T-helper 2 cell treated with Interferon-gamma antibody and Interleukin-4, amounts not matched to agents 5 μg/mL and 100 μg/mL, for 36 hours (primary cell): Measurements from ENCODE around the gene GHR.

Source experiments
- DNase-seq: peaks from one replicate; pipeline ENCODE4 v3.0.0; 2021; ENCODE audit warnings: low spot score
- H3K27ac Mint-ChIP-seq: one replicate; pipeline ENCODE4 v1.8.0; 2021; ENCODE audit warnings: mild to moderate bottlenecking, mixed read lengths
- H3K27me3 Mint-ChIP-seq: one replicate; pipeline ENCODE4 v1.8.0; 2021; ENCODE audit warnings: low read depth, mixed read lengths
- H3K36me3 Mint-ChIP-seq: one replicate; pipeline ENCODE4 v1.8.0; 2021; ENCODE audit warnings: low read depth, mixed read lengths
- H3K4me1 Mint-ChIP-seq: one replicate; pipeline ENCODE4 v1.8.0; 2021; ENCODE audit warnings: low read depth, mixed read lengths
- H3K4me3 Mint-ChIP-seq: one replicate; pipeline ENCODE4 v1.8.0; 2022; ENCODE audit warnings: mild to moderate bottlenecking, moderate library complexity, mixed read lengths
- H3K9me3 Mint-ChIP-seq: one replicate; pipeline ENCODE4 v1.8.0; 2021; ENCODE audit warnings: mixed read lengths

Gene GHR

GRCh38 chr5:42598311-42598710 is 175.1 kb downstream of the GHR start:
- H3K9me3 Mint-ChIP-seq: no peaks in the 10 kb centered on the region
- no peak for DNase-seq
- no peaks in the 10 kb centered on the region for H3K4me1 Mint-ChIP-seq
- no peak overlapping the region for H3K27ac Mint-ChIP-seq
- no peaks in the 10 kb centered on the region for H3K36me3 Mint-ChIP-seq
- H3K27me3 Mint-ChIP-seq: peaks cover 4% of the 10 kb centered on the region
- no peak overlapping the region for H3K4me3 Mint-ChIP-seq

GRCh38 chr5:42599106-42599505 is 175.9 kb downstream of the GHR start:
- no peak for DNase-seq
- Mint-ChIP-seq H3K27me3 (peaks cover 4% of the 10 kb centered on the region), H3K4me3 (no peak overlapping the region), H3K27ac (no peak overlapping the region), H3K4me1 (no peaks in the 10 kb centered on the region), H3K9me3 (no peaks in the 10 kb centered on the region), H3K36me3 (no peaks in the 10 kb centered on the region)

DNA sequence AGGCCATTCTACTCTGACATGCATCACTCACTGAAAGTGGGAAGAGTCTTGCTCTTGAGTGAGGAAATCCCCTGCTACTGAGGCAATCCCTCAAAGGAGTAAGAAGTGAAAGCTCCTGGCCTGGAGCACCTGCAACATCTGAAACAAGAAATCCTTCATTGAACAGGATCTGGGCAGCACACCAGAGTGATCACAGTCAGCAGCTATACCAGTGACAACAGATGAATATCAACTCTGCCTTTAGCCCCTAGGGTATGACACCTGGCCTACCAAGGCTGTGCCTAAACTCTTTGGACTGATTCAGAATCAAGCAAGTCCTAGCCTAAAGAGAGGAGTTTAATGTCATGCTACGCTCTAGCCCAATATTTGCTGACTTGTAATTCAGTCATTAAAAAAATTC is 177.2 kb downstream of the GHR start:
- H3K9me3 Mint-ChIP-seq: no peaks in the 10 kb centered on the region
- no peaks in the 10 kb centered on the region for H3K4me1 Mint-ChIP-seq
- no peak for DNase-seq
- no peak overlapping the region for H3K27ac Mint-ChIP-seq
- no peak overlapping the region for H3K4me3 Mint-ChIP-seq
- H3K27me3 Mint-ChIP-seq: peaks cover 4% of the 10 kb centered on the region
- H3K36me3 Mint-ChIP-seq: no peaks in the 10 kb centered on the region

DNA sequence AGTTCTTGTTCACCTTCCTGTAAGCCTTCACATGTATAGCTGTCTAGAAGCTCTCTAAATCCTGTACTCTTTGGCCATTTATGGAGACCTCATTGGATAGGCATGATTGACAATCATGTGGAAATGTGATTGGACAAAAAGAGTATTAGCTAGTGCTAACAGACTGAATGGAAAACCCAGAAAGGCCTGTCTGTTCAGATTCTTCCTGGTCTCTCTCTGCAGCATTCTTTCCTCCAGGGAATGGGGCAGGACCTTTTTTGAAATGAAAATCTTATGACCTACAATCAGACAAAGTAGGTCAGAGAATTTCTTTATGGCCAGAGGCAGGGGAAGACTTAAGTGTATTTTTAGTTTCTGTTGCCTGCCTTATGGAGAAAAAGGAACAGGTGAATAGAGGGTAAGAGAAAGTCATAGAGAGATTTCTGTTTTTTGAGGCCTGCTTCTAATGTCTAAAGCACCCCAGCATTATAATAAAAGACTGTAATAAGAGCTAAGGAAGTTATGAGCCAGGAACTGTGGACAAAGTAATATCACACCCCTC is 181.0 kb downstream of the GHR start:
- Mint-ChIP-seq H3K27me3 (peaks cover 10% of the 10 kb centered on the region), H3K27ac (no peak overlapping the region), H3K4me3 (no peak overlapping the region), H3K4me1 (no peaks in the 10 kb centered on the region), H3K9me3 (no peaks in the 10 kb centered on the region), H3K36me3 (no peaks in the 10 kb centered on the region)
- no peak for DNase-seq

- Mint-ChIP-seq H3K27ac (no peak overlapping the region), H3K27me3 (peaks cover 10% of the 10 kb centered on the region), H3K4me3 (no peak overlapping the region), H3K4me1 (no peaks in the 10 kb centered on the region), H3K9me3 (no peaks in the 10 kb centered on the region), H3K36me3 (no peaks in the 10 kb centered on the region)
- no peak for DNase-seq
Measured at GRCh38 chr5:42605490-42605889, 182.3 kb downstream of the GHR start.

DNA sequence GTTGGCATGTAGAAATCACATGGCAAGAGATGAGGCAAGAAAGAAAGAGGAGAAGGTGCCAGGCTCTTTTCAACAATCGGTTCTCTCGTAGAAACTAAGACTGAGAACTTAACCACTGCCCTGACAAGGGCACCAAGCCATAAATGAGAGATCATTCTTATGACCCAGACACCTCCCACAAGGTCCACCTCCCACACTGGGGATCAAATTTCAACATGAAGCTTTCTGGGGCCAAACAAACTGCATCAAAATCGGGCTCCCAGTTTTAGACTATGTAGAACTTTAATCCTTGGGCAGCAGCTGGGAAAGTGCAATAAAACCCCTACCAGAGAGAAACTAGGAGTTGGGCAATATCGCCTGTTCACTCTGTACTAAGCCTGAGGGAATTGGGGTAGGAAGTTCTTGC is 183.2 kb downstream of the GHR start:
- H3K4me1 Mint-ChIP-seq: no peaks in the 10 kb centered on the region
- H3K27ac Mint-ChIP-seq: no peak overlapping the region
- no peaks in the 10 kb centered on the region for H3K36me3 Mint-ChIP-seq
- H3K4me3 Mint-ChIP-seq: no peak overlapping the region
- no peaks in the 10 kb centered on the region for H3K9me3 Mint-ChIP-seq
- peaks cover 10% of the 10 kb centered on the region for H3K27me3 Mint-ChIP-seq
- no peak for DNase-seq

GRCh38 chr5:42611437-42611836 is 188.2 kb downstream of the GHR start:
- Mint-ChIP-seq H3K4me3 (no peak overlapping the region), H3K4me1 (no peaks in the 10 kb centered on the region), H3K27me3 (peaks cover 11% of the 10 kb centered on the region), H3K27ac (no peak overlapping the region), H3K9me3 (no peaks in the 10 kb centered on the region), H3K36me3 (no peaks in the 10 kb centered on the region)
- no peak for DNase-seq

GRCh38 chr5:42612750-42613366 is 189.6 kb downstream of the GHR start:
- no peak for DNase-seq

DNA sequence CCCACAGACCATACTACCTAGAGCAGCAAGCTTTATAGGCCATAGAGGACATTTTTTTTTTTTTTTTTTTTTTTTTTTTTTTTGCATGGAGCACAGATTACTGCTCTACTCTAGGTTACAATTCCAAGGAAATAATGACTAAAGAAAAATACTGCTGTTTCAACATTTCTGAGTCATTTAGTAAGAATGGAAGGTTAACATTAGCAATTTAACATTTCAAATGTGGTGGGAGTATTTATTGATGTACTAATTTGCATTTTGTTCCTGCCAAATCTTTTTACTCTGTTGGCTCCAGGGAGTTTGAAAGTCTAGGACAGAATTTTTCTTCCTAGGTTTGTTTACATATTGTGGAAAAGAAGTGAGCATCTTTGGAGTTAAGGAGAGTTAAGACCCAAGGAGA is 191.3 kb downstream of the GHR start:
- Mint-ChIP-seq H3K27ac (no peak overlapping the region), H3K9me3 (no peaks in the 10 kb centered on the region), H3K36me3 (no peaks in the 10 kb centered on the region), H3K4me1 (no peaks in the 10 kb centered on the region), H3K4me3 (no peak overlapping the region), H3K27me3 (peaks cover 14% of the 10 kb centered on the region)
- no peak for DNase-seq

More at GRCh38 chr5:42612750-42613366, 189.6 kb downstream of the GHR start:
- H3K4me1 Mint-ChIP-seq: no peaks in the 10 kb centered on the region
- peaks cover 8% of the 10 kb centered on the region for H3K27me3 Mint-ChIP-seq
- H3K36me3 Mint-ChIP-seq: no peaks in the 10 kb centered on the region
- no peak overlapping the region for H3K27ac Mint-ChIP-seq
- H3K9me3 Mint-ChIP-seq: no peaks in the 10 kb centered on the region
- no peak overlapping the region for H3K4me3 Mint-ChIP-seq

DNA sequence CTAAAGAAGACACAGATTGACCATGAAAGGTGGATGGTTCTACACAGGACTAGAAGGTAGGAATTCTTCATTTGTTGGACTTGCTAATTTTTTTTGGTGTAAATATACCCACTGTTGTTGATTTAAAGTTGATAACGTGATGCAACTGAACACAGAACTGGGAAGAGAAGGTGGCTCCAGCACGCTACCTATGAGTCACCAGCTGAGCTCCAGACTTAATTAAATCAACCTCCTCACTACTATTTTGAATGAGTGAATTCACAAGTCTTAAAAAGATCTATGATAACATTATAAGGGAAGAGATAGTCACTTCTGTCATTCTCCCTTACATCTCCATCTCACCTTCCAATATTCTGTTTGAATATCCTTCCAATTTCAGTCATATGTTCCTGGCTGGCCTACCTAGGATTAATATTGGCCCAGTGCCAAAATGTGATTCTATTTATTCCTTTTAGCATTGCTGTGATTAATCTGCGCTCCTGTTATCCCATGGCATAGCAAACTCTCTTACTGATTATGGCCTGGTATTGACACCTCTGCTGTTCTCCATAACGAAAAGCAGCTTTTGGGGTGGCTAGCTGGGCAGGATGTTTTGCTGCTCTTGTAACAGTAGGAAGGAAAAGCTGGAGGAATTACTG is 197.5 kb downstream of the GHR start:
- H3K4me3 Mint-ChIP-seq: no peak overlapping the region
- no peaks in the 10 kb centered on the region for H3K9me3 Mint-ChIP-seq
- no peak for DNase-seq
- H3K36me3 Mint-ChIP-seq: no peaks in the 10 kb centered on the region
- peaks cover 16% of the 10 kb centered on the region for H3K27me3 Mint-ChIP-seq
- no peak overlapping the region for H3K27ac Mint-ChIP-seq
- no peaks in the 10 kb centered on the region for H3K4me1 Mint-ChIP-seq

DNA sequence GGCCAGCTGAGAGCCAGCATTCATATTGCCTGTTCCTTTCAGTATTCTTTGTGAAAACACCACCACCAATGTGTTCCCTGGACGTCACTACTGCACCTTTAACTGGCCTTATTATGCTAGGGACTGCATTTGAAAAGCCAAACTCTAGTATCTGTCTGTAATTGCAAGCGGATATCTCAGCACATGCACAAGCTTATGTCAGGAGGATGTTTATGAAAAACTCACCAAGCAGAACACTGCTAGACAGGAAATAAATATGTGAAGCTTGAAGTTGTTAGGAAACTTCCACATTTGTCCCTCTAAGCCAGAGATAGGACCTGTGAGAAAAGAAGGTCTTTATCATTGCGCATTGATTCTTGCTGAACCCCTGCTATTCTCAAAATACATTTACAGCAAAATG is 198.0 kb downstream of the GHR start:
- Mint-ChIP-seq H3K27ac (no peak overlapping the region), H3K36me3 (no peaks in the 10 kb centered on the region), H3K4me3 (no peak overlapping the region), H3K4me1 (no peaks in the 10 kb centered on the region), H3K9me3 (no peaks in the 10 kb centered on the region), H3K27me3 (peaks cover 14% of the 10 kb centered on the region)
- DNase-seq: no peak

DNA sequence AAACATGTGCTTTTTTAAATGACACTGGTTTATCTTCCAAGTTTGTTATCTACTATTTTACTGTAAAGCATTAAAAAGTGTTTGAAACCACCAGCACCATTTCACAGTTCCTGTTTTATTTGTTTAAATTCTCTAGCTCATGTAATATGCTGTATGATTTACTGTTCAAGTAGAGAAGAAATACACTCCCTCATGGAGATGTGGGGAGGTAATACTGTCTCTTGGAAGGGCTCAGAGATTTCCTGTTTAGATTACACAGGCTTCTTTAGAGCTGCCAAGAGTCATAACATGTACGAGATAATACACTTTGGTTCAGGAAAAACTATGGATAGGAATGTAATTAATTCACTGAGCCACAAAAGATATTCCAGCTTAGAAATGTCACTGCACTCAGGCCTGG is 198.4 kb downstream of the GHR start:
- Mint-ChIP-seq H3K9me3 (no peaks in the 10 kb centered on the region), H3K27ac (no peak overlapping the region), H3K4me1 (no peaks in the 10 kb centered on the region), H3K27me3 (peaks cover 14% of the 10 kb centered on the region), H3K4me3 (no peak overlapping the region), H3K36me3 (no peaks in the 10 kb centered on the region)
- DNase-seq: no peak

DNA sequence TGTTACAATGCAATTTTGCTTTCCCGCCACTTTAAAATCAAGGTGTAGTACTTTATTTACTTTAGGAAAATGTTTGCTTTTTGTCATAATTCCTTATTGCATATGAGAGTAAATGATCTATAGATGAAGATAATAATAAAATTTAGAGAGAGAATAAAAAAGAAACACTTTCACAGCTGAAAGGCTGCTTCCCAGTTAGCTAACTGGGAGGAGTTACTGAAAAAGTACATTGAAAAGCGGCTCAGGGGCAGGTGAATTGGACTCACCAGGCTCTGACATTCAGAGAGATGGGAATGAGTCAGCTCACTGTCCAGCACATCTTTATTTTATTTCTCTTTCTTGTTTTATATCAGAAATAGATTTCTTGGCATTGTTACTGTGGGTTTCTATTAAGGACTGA is 201.7 kb downstream of the GHR start:
- H3K9me3 Mint-ChIP-seq: no peaks in the 10 kb centered on the region
- H3K36me3 Mint-ChIP-seq: no peaks in the 10 kb centered on the region
- DNase-seq: no peak
- no peak overlapping the region for H3K27ac Mint-ChIP-seq
- H3K4me1 Mint-ChIP-seq: no peaks in the 10 kb centered on the region
- H3K4me3 Mint-ChIP-seq: no peak overlapping the region
- peaks cover 5% of the 10 kb centered on the region for H3K27me3 Mint-ChIP-seq

DNA sequence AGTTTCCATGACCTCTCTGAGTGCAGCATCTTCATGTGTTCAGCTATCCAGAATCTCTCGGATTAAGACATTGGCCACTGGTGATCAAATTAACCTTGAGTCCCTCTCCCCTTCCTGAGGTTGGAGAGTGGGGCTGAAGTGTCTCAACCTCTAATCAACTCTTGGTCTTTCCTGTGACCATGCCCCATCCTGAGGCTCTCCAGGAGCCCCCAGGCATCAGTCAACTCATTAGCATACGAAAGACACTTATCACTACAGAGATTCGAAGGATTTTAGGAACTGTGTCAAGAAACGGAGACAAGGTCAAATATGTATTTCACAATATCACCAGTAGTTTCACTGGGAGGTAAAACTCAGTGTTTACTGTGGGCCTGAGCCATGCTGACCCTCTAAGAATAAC is 203.2 kb downstream of the GHR start:
- no peaks in the 10 kb centered on the region for H3K4me1 Mint-ChIP-seq
- DNase-seq: no peak
- H3K4me3 Mint-ChIP-seq: no peak overlapping the region
- H3K36me3 Mint-ChIP-seq: no peaks in the 10 kb centered on the region
- no peaks in the 10 kb centered on the region for H3K9me3 Mint-ChIP-seq
- peaks cover 5% of the 10 kb centered on the region for H3K27me3 Mint-ChIP-seq
- no peak overlapping the region for H3K27ac Mint-ChIP-seq

- DNase-seq: no peak
- Mint-ChIP-seq H3K4me3 (no peak overlapping the region), H3K4me1 (no peaks in the 10 kb centered on the region), H3K27ac (no peak overlapping the region), H3K27me3 (peaks cover 6% of the 10 kb centered on the region), H3K36me3 (no peaks in the 10 kb centered on the region), H3K9me3 (no peaks in the 10 kb centered on the region)
Measured at GRCh38 chr5:42628821-42629220, 205.6 kb downstream of the GHR start.
